GM12878 (cell line): ENCODE data around the gene BLOC1S5. TPM values are rescaled to one million over a fixed set of nuclear protein-coding genes. Genes with fewer than 3 reads are reported as not detected.
"Not testable (repeated sequence)": the region's sequence is repeated elsewhere in the genome, so short reads cannot be mapped to it uniquely, and the experiment has no call there.

Source experiments
- ATAC-seq: fragments of 200-7000 bp; cut with Tn5 transposase; 3 replicates; pipeline ENCODE4 v1.9.1; 2020; ENCODE audit warnings: mild to moderate bottlenecking, moderate library complexity
- BruUV-seq: library from RNA; stranded (reverse); fragments of 400-500 nt; replicated peaks from 2 replicates; lab custom pipeline; 2021; lab: Mats Ljungman, UMichigan
- CTCF ChIA-PET: fragments of 300-600 bp; sonication (Branson Sonifier 250); formaldehyde crosslinking; extraction: SDS; loops from one replicate; lab custom pipeline; 2021; ENCODE audit warnings: inconsistent platforms; lab: Yijun Ruan, JAX
- POLR2A ChIA-PET: fragments of 350-600 bp; formaldehyde crosslinking; extraction: SDS; loops from one replicate; lab custom pipeline; 2021; ENCODE audit warnings: inconsistent platforms; lab: Charles Lee
- RAD21 ChIA-PET: fragments of 300-600 bp; sonication (Branson Sonifier 250); formaldehyde crosslinking; loops from one replicate; lab custom pipeline; 2023; ENCODE audit warnings: antibody characterized with exemption; ENCODE audit not compliant: unreplicated experiment; lab: Charles Lee
- SMC1A ChIA-PET: fragments of 300-600 bp; sonication (Branson Sonifier 250); formaldehyde crosslinking; loops from one replicate; lab custom pipeline; 2023; ENCODE audit not compliant: unreplicated experiment, uncharacterized antibody; lab: Charles Lee
- DNase-seq: peaks from one replicate; pipeline ENCODE4 v3.0.0-alpha.2; 2011; ENCODE audit warnings: low read depth, low spot score
- FAIRE-seq: peaks from 3 replicates; lab custom pipeline; 2011; peaks lifted over from hg19 to GRCh38; lab: Jason Lieb, UNC
- H2AFZ ChIP-seq: 2 replicates; pipeline ENCODE4 v1.6.0; 2011; ENCODE audit warnings: low read depth, low read length, control low read depth; ENCODE audit not compliant: control insufficient read depth
- H3K27ac ChIP-seq: 2 replicates; pipeline ENCODE4 v1.5.1; 2011; ENCODE audit warnings: control low read depth; ENCODE audit not compliant: control insufficient read depth, insufficient read depth
- H3K27me3 ChIP-seq, 2 experiments: replicated peaks in 1 of 2; 2 replicates each; pipeline versions ENCODE4 v1.6.0 to v1.6.1; 2011; ENCODE audit warnings: low read length in 1 of 2; ENCODE audit not compliant: control insufficient read depth in 2 of 2, insufficient read depth in 2 of 2
- H3K36me3 ChIP-seq, 2 experiments: 2 replicates each; pipeline ENCODE4 v1.5.1; 2011; ENCODE audit warnings: low read length in 1 of 2; ENCODE audit not compliant: control insufficient read depth in 2 of 2, insufficient read depth in 2 of 2
- H3K4me1 ChIP-seq: 2 replicates; pipeline ENCODE4 v1.6.1; 2011; ENCODE audit warnings: mild to moderate bottlenecking, low read length, moderate library complexity, mixed read lengths; ENCODE audit not compliant: control insufficient read depth, insufficient read depth
- H3K4me2 ChIP-seq: 2 replicates; pipeline ENCODE4 v1.6.0; 2011; ENCODE audit warnings: control low read depth; ENCODE audit not compliant: control insufficient read depth, insufficient read depth
- H3K4me3 ChIP-seq: fragments of 200-600 bp; sonication (generic); 2 replicates; pipeline ENCODE4 v1.5.1; 2016
- H3K79me2 ChIP-seq: 2 replicates; pipeline ENCODE4 v1.6.0; 2011; ENCODE audit warnings: low read length; ENCODE audit not compliant: control insufficient read depth, insufficient read depth
- H3K9ac ChIP-seq: 2 replicates; pipeline ENCODE4 v1.8.0; 2011; ENCODE audit warnings: low read length, control low read depth, mixed read lengths; ENCODE audit not compliant: control insufficient read depth, insufficient read depth
- H3K9me3 ChIP-seq: replicated peaks from 3 replicates; pipeline ENCODE4 v1.5.1; 2011; ENCODE audit warnings: mild to moderate bottlenecking, low read length; ENCODE audit not compliant: control insufficient read depth, insufficient read depth
- H4K20me1 ChIP-seq: 2 replicates; pipeline ENCODE4 v1.6.0; 2011; ENCODE audit not compliant: control insufficient read depth, insufficient read depth
- RCOR1 ChIP-seq: conservative IDR thresholded peaks from 2 replicates; pipeline ENCODE4 v1.6.1; 2012; ENCODE audit warnings: low read depth, low read length, improper control_type of control experiment
- ZNF384 ChIP-seq: IDR thresholded peaks from 2 replicates; pipeline ENCODE4 v1.6.1; 2012; ENCODE audit warnings: low read depth, mild to moderate bottlenecking, low read length, improper control_type of control experiment, borderline replicate concordance
- WGBS: methylation state at CpG from one replicate; pipeline ENCODE4 v1.1.6; 2016; ENCODE audit warnings: low lambda C conversion rate; ENCODE audit not compliant: insufficient replicate concordance, insufficient coverage; ENCODE audit errors: missing lambda C conversion rate; 5-methylcytosine and 5-hydroxymethylcytosine counted together
- in situ Hi-C: fragments of 300-500 bp; cut with MboI; formaldehyde crosslinking; loops from 9 replicates; pipeline ENCODE4 v1.14.3; 2018; ENCODE audit warnings: mixed read lengths
- intact Hi-C: fragments of 100-400 bp; cut with micrococcal nuclease; formaldehyde crosslinking; loops from one replicate; pipeline ENCODE4 v1.14.2; 2022; ENCODE audit not compliant: unreplicated experiment
- polyA plus RNA-seq, 11 experiments: library from polyadenylated mRNA; depleted of rRNA in 4 of 11; unstranded in 6 of 11; stranded (reverse) in 5 of 11; fragments of >200 nt; fragmentation: Nextera tagmentation in 4 of 11; fragmentation: Illumina TruSeq in 1 of 11; extraction: Ambion mirVana in 4 of 11; extraction: Trizol in 1 of 11; gene quantifications; 1 replicate in 1 of 11; 2 replicates in 10 of 11; pipeline versions ENCODE4 v1.2.1 to v1.2.3, GENCODE V29; 2011 to 2016; ENCODE audit warnings: inconsistent platforms in 2 of 11, missing spikeins in 2 of 11, low read depth in 1 of 11
- total RNA-seq, 4 experiments: library from RNA; depleted of rRNA in 3 of 4; stranded (reverse); fragments of >200 nt in 3 of 4; fragmentation: Illumina TruSeq in 1 of 4; extraction: Trizol in 1 of 4; gene quantifications; 2 replicates each; pipeline versions ENCODE4 v1.2.1 to v1.2.3, GENCODE V29; 2013 to 2021

BLOC1S5 gene
- total and polyA plus RNA-seq, 10 of the 15 experiments (the other 5 are each of a cell fraction or from before 2014, with no cell fraction given): 4.3 to 22.2 (median 16.1) TPM

DNA sequence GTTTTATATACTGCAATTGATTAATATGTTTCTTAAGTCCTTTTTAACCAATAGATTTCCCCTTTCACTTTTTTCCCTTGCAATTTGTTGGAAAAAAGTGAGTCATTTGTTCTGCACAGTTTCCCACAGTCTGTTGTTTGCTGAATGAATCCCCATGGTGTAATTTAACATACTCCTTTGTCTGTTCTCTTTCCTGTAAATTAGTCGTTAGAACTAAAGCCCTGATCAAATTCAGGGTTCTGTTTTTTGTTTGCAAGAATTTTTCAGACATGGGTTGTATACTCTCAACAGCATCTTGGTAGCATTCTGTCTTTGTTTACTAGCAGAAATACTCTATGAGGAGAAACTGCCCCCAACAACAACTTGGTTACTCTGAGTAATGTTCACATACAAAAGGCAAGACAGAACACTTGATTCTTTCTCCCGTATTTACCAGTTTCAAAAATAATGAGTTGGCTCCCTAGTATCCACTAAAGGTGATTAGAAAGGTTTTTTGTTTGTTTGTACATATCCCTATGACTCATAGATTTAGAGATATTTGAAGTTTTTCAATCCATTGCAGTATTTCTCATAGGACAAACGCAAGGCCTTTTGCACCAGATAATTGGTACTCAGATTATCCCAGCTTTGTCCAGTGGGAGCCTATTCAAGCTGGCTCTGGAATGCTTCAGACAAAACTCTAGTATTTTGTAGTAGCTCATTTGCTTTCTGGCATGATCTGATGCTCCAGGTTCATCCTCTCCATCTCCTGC lies 16.5 kb downstream of the BLOC1S5 start:
- BruUV-seq: no TSS peak
- Histone ChIP-seq H3K79me2 (no peaks in the 10 kb centered on the region), H3K4me2 (no peak overlapping the region), H2AFZ (no peak overlapping the region), H3K9me3 (no peaks in the 10 kb centered on the region; the same call in 2 of the 3 replicates), H3K27me3 (no peaks in the 10 kb centered on the region), H4K20me1 (no peaks in the 10 kb centered on the region), H3K36me3 (peaks cover 0 to 3% of the 10 kb centered on the region in 2 experiments; a peak in 1 of 4 replicates), H3K4me1 (no peaks in the 10 kb centered on the region), H3K4me3 (no peak overlapping the region), H3K27ac (no peak overlapping the region), H3K9ac (no peak overlapping the region)
- TF ChIP-seq RCOR1 (no peak), ZNF384 (no peak)
- no peak for FAIRE-seq
- POLR2A ChIA-PET: no interaction called here
- 100% methylated on average over 3 of the region's 3 CpGs for WGBS
- in situ Hi-C loops: no loop called here
- intact Hi-C loops: no loop called here
- RAD21 ChIA-PET: no interaction called here
- SMC1A ChIA-PET: no interaction called here
- no peak for DNase-seq
- CTCF ChIA-PET: interaction anchor here (0.7 kb wide), 1 partner anchor 11 kb away, joined by 4 read pairs; no protein-coding TSS in a partner anchor
- ATAC-seq: no peak

DNA sequence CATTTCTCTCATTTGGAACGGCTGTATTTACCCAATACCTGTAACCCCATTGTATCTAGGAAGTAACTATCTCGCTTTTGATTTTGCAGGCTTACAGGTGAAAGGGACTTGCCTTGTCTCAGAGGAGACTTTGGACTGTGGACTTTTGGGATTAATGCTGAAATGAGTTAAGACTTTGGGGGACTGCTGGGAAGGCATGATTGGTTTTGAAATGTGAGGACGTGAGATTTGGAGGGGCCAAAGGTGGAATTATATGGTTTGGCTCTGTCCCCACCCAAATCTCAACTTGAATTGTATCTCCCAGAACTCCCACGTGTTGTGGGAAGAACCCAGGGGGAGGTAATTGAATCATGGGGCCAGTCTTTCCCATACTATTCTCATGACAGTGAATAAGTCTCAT lies 18.4 kb downstream of the BLOC1S5 start:
- ATAC-seq, H3K9me3 ChIP-seq, BruUV-seq, H3K4me1 ChIP-seq, H3K79me2 ChIP-seq, POLR2A ChIA-PET, H3K9ac ChIP-seq, in situ Hi-C loops, DNase-seq, H3K36me3 ChIP-seq, SMC1A ChIA-PET, H3K27me3 ChIP-seq, CTCF ChIA-PET, H3K4me3 ChIP-seq, H4K20me1 ChIP-seq, FAIRE-seq, H3K27ac ChIP-seq, intact Hi-C loops, H3K4me2 ChIP-seq, H2AFZ ChIP-seq, RAD21 ChIA-PET: not testable (repeated sequence)
- WGBS: 85% methylated on average over 4 of the region's 4 CpGs
